ENCODE results near the gene GLCE.
A peak's percentile ranks its signal among the peaks of the same experiment; 100 is the strongest.
"Not testable (repeated sequence)": the region's sequence is repeated elsewhere in the genome, so short reads cannot be mapped to it uniquely, and the experiment has no call there.

GLCE gene

DNA sequence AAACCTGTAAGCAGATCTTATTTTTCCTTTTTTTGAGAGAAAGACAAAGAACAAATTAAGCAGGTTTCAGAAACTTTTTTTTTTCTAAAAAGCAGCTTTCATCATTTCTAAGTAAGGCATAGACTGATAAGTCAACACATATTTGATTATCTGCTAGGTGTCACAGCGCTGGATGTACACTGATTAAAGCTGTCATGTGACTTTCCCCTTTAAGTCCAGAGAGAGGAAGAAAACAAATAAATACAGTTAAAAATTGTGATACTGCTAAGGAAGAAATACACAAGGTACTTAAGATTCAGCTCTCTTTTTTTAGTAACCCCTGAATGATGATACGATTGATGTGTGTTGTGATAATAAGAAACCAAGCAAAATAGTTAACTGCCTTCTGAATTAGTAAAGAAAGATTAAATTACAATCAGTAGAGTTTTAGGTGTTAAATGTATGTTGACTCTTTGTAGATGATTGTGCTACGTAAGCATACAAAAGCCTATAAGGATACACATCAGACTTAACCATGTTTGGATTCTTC is 2.8 kb downstream of the GLCE start:
- no peak overlapping the region for H3K4me3 ChIP-seq (replicated peaks in 1 of 2; ENCODE audit: low read depth in 2 of 2, low read length in 2 of 2)
- no peak for DNase-seq (ENCODE audit: low read depth in 2 of 2)
- TF ChIP-seq, protein P1, sequence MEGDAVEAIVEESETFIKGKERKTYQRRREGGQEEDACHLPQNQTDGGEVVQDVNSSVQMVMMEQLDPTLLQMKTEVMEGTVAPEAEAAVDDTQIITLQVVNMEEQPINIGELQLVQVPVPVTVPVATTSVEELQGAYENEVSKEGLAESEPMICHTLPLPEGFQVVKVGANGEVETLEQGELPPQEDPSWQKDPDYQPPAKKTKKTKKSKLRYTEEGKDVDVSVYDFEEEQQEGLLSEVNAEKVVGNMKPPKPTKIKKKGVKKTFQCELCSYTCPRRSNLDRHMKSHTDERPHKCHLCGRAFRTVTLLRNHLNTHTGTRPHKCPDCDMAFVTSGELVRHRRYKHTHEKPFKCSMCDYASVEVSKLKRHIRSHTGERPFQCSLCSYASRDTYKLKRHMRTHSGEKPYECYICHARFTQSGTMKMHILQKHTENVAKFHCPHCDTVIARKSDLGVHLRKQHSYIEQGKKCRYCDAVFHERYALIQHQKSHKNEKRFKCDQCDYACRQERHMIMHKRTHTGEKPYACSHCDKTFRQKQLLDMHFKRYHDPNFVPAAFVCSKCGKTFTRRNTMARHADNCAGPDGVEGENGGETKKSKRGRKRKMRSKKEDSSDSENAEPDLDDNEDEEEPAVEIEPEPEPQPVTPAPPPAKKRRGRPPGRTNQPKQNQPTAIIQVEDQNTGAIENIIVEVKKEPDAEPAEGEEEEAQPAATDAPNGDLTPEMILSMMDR (IDR thresholded peaks at IDR 0.05; ENCODE audit: low read depth, low read length) = no peak

DNA sequence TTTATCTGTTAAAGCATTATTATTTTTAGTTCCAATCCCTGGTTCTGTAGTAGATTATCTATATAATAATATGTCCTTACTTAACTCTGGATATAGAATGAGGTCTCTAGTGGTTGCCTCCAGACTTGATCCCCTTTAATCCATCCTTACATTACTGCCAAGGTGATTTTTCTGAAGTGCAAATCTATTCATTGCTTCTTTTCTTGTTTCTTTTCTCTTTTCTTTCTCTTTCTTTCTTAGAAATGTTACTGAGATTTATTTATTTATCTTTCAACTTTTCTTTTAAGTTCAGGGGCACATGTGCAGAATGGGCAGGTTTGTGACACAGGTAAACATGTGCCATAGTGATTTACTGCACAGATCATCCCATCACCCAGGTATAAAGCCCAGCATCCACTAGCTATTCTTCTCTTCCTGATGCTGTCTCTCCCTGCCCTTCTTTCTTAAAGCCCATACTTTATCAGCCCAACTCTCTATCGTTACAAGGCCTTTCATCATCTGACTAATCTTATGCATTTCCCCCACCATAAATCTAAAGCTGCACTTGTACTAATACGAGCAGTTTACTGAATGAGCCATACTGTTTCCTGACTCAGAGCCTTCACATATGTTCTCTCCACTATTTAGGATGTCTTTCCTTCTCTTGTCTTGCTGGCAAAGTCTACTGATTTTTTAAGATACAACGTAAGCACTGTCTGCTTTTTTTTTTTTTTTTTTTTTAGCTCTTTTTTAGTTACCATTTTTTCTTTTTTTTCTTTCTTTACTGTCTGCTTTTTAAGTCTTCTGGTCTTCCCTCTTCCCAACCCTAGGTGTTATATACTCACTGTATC is 4.6 kb downstream of the GLCE start:
- TF ChIP-seq, protein P1 (IDR thresholded peaks at IDR 0.05; ENCODE audit: low read depth, low read length) = no peak
- peak in 1 of 2 donors; percentile 34 for DNase-seq (ENCODE audit: low read depth in 2 of 2)
- H3K4me3 ChIP-seq (replicated peaks in 1 of 2; ENCODE audit: low read depth in 2 of 2, low read length in 2 of 2) = no peak overlapping the region

- no peak overlapping the region for H3K4me3 ChIP-seq (replicated peaks in 1 of 2; ENCODE audit: low read depth in 2 of 2, low read length in 2 of 2)
- TF ChIP-seq, protein P1 (IDR thresholded peaks at IDR 0.05; ENCODE audit: low read depth, low read length) = no peak
- no peak for DNase-seq (ENCODE audit: low read depth in 2 of 2)
Measured at GRCh38 chr15:69165637-69166025, 5.2 kb downstream of the GLCE start.

DNA sequence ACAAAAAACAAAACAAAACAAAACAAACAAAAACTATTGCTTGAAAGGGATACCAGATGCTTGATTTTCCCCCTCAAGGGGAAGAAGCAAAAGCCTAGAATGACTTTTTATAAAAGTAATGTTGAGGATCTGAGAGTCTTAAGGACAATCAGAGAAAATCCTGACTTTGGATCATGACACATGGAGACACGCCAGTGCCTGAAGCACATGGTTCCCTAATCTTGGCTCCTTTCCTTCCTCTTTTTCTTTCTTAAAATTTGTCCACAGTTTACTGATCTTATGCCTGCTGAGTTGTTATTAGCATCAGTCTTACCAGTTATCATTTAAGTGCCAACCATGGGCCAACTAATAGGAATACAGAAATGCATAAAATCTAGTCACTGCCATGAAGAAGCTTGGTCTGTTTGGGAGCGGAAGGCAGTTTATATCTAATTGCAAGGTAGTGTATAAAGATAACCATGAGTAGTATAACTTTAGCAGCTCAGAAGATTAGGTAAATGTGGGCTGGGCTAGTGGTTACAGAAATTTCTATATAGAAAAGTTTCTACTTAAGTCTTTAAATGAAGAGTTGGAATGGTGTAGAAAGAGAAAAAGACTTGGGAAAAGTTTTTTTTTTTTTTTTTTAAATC is 6.9 kb downstream of the GLCE start:
- DNase-seq (ENCODE audit: low read depth in 2 of 2) = no peak
- no peak overlapping the region for H3K4me3 ChIP-seq (replicated peaks in 1 of 2; ENCODE audit: low read depth in 2 of 2, low read length in 2 of 2)
- TF ChIP-seq, protein P1 (IDR thresholded peaks at IDR 0.05; ENCODE audit: low read depth, low read length) = no peak

DNA sequence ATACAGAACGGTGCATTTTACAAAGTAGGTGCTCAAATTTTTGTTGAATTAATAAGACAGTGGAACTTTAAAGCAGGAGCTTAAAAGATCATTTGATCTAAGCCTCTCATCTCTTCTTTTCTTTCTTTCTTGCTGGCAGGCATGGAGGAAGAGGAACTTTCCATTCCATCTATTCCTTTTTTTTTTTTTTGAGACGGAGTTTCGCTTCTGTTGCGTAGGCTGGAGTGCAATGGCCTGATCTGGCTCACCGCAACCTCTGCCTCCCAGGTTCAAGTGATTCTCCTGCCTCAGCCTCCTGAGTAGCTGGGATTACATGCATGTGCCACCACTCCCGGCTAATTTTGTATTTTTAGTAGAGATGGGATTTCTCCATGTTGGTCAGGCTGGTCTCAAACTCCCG is 7.9 kb downstream of the GLCE start:
- DNase-seq (ENCODE audit: low read depth in 2 of 2); H3K4me3 ChIP-seq (replicated peaks in 1 of 2; ENCODE audit: low read depth in 2 of 2, low read length in 2 of 2): not testable (repeated sequence)

DNA sequence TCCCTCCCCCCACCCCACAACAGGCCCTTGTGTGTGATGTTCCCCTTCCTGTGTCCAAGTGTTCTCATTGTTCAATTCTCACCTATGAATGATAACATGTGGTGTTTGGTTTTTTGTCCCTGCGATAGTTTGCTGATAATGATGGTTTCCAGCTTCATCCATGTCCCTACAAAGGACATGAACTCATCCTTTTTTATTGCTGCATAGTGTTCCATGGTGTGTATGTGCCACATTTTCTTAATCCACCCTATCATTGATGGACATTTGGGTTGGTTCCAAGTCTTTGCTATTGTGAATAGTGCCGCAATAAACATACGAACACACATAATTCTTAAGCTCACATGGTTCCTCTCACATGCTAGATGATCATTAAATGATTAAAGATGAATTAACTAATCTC is 9.1 kb downstream of the GLCE start:
- DNase-seq (ENCODE audit: low read depth in 2 of 2); H3K4me3 ChIP-seq (replicated peaks in 1 of 2; ENCODE audit: low read depth in 2 of 2, low read length in 2 of 2): not testable (repeated sequence)

DNA sequence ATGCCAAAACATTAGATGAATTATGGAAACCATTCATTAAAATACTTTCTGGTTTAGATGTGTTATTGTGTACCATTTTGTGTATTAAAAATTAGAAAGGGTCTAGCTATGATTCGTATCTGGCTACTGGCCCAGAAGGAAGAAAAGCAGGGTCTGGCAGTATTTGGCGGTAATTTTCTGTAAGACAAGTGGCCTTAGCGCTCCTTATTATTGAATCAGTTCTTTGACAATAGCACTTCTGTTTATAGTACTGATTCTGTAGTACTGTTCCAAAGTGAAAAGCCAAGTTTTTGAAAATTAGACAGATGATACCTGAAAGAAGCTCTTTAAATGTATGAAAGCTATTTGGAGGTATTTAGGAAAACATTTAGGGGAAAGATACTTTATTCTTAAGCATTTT is 10.2 kb downstream of the GLCE start:
- H3K4me3 ChIP-seq (replicated peaks in 1 of 2; ENCODE audit: low read depth in 2 of 2, low read length in 2 of 2) = no peak overlapping the region
- TF ChIP-seq, protein P1 (IDR thresholded peaks at IDR 0.05; ENCODE audit: low read depth, low read length) = no peak
- no peak for DNase-seq (ENCODE audit: low read depth in 2 of 2)
